Astrocyte of the hippocampus (primary cell): Measurements from ENCODE around the gene RGS6.

ENCODE experiments used
- DNase-seq: peaks from one replicate; pipeline ENCODE4 v3.0.0; 2011; ENCODE audit warnings: low read depth, low spot score

The RGS6 gene

GRCh38 chr14:71947947-71948500 lies 15.8 kb downstream of the RGS6 start:
- DNase-seq: no peak

- DNase-seq: no peak
Observed at GRCh38 chr14:71952381-71953363, 20.4 kb downstream of the RGS6 start.

GRCh38 chr14:71956920-71957563 lies 24.8 kb downstream of the RGS6 start:
- DNase-seq: no peak

GRCh38 chr14:71959055-71959454 lies 26.8 kb downstream of the RGS6 start:
- DNase-seq: peak; percentile 1

GRCh38 chr14:71960494-71961353 lies 28.5 kb downstream of the RGS6 start:
- no peak for DNase-seq

GRCh38 chr14:71961972-71962371 lies 29.7 kb downstream of the RGS6 start:
- no peak for DNase-seq

GRCh38 chr14:71964716-71965115 lies 32.5 kb downstream of the RGS6 start:
- DNase-seq: no peak

- DNase-seq: no peak
Observed at GRCh38 chr14:71966528-71966927, 34.3 kb downstream of the RGS6 start.

- no peak for DNase-seq
Observed at GRCh38 chr14:71967704-71968103, 35.5 kb downstream of the RGS6 start.

GRCh38 chr14:71970272-71970671 lies 38.0 kb downstream of the RGS6 start:
- DNase-seq: no peak

- peak; percentile 29 for DNase-seq
Observed at GRCh38 chr14:71985538-71986189, 53.4 kb downstream of the RGS6 start.

GRCh38 chr14:71988476-71988875 lies 56.2 kb downstream of the RGS6 start:
- no peak for DNase-seq

- no peak for DNase-seq
Observed at GRCh38 chr14:71988939-71989338, 56.7 kb downstream of the RGS6 start.

GRCh38 chr14:71994416-71994815 lies 62.2 kb downstream of the RGS6 start:
- DNase-seq: no peak

- DNase-seq: no peak
Observed at GRCh38 chr14:71995741-71996140, 63.5 kb downstream of the RGS6 start.

- DNase-seq: no peak
Observed at GRCh38 chr14:71996610-71997009, 64.4 kb downstream of the RGS6 start.

- no peak for DNase-seq
Observed at GRCh38 chr14:72000907-72001306, 68.7 kb downstream of the RGS6 start.

- DNase-seq: no peak
Observed at GRCh38 chr14:72002731-72003130, 70.5 kb downstream of the RGS6 start.

- DNase-seq: no peak
Observed at GRCh38 chr14:72008666-72009065, 76.4 kb downstream of the RGS6 start.

GRCh38 chr14:72010474-72010873 lies 78.2 kb downstream of the RGS6 start:
- DNase-seq: no peak

- DNase-seq: no peak
Observed at GRCh38 chr14:72013721-72014345, 81.6 kb downstream of the RGS6 start.
